ENCODE data around the gene C3orf62.

The C3orf62 gene

GRCh38 chr3:49276475-49277382 lies at the start of gene C3orf62:
Gene C3orf62 (minus strand): TSS chr3:49277232. CDS start chr3:49276872, 360 bp downstream.
- DNase-seq: peak; percentile 24 to 53 (median 50)

- no peak for DNase-seq
Observed at GRCh38 chr3:49324768-49325167, 47.7 kb upstream of the C3orf62 start.

- DNase-seq: no peak
Observed at GRCh38 chr3:49316696-49317457, 39.8 kb upstream of the C3orf62 start.

GRCh38 chr3:49313896-49314688 lies 37.1 kb upstream of the C3orf62 start:
- no peak for DNase-seq

GRCh38 chr3:49311283-49311682 lies 34.3 kb upstream of the C3orf62 start:
- no peak for DNase-seq

GRCh38 chr3:49310677-49311076 lies 33.6 kb upstream of the C3orf62 start:
- DNase-seq: no peak

- DNase-seq: no peak
Observed at GRCh38 chr3:49305608-49306007, 28.6 kb upstream of the C3orf62 start.

- DNase-seq: no peak
Observed at GRCh38 chr3:49302613-49303012, 25.6 kb upstream of the C3orf62 start.

- DNase-seq: no peak
Observed at GRCh38 chr3:49300595-49300994, 23.6 kb upstream of the C3orf62 start.

GRCh38 chr3:49298511-49298910 lies 21.5 kb upstream of the C3orf62 start:
- DNase-seq: no peak

GRCh38 chr3:49296781-49297411 lies 19.9 kb upstream of the C3orf62 start:
- DNase-seq: no peak

GRCh38 chr3:49295489-49296058 lies 18.5 kb upstream of the C3orf62 start:
- DNase-seq: no peak

- DNase-seq: no peak
Observed at GRCh38 chr3:49294343-49294742, 17.3 kb upstream of the C3orf62 start.

GRCh38 chr3:49283997-49284396 lies 7.0 kb upstream of the C3orf62 start:
- DNase-seq: no peak

GRCh38 chr3:49279376-49279775 lies 2.3 kb upstream of the C3orf62 start:
- DNase-seq: no peak

GRCh38 chr3:49278548-49278947 lies 1.5 kb upstream of the C3orf62 start:
- no peak for DNase-seq

- no peak for DNase-seq
Observed at GRCh38 chr3:49277383-49277775, 347 bp upstream of the C3orf62 start.

- no peak for DNase-seq
Observed at GRCh38 chr3:49273825-49274532, 3.1 kb downstream of the C3orf62 start.

GRCh38 chr3:49271047-49271446 lies 6.0 kb downstream of the C3orf62 start:
- no peak for DNase-seq

- no peak for DNase-seq
Observed at GRCh38 chr3:49270156-49270500, 6.9 kb downstream of the C3orf62 start.

- DNase-seq: no peak
Observed at GRCh38 chr3:49269443-49270155, 7.4 kb downstream of the C3orf62 start.

Measured in activated CD4-positive, CD25-positive, alpha-beta regulatory T cell (primary cell).